Measurements from ENCODE around the gene VAC14. TPM values are rescaled to one million over a fixed set of nuclear protein-coding genes. Genes with fewer than 3 reads are reported as not detected.

The VAC14 gene
- total RNA-seq, 4 donors from 2014 or later: 23.5 to 44.1 (median 29.8) TPM

- Histone ChIP-seq H3K9me3 (peaks cover 0 to 8% (median 0%) of the 10 kb centered on the region in 3 donors), H3K36me3 (no peaks in the 10 kb centered on the region), H3K4me3 (no peak overlapping the region), H3K4me1 (peaks cover 0 to 7% (median 0%) of the 10 kb centered on the region in 3 donors), H3K27ac (no peak overlapping the region), H3K27me3 (peaks cover 49% of the 10 kb centered on the region)
- WGBS, 2 donors (ENCODE audit: low coverage in 1 of 2): 51 to 75% methylated on average over 2 to 3 of the region's 3 CpGs
- no peak for TF ChIP-seq EP300 (IDR thresholded peaks at IDR 0.05)
- TF ChIP-seq CTCF (IDR thresholded peaks at IDR 0.05): no peak
- TF ChIP-seq POLR2A (IDR thresholded peaks at IDR 0.05): no peak
- TF ChIP-seq POLR2AphosphoS5 (IDR thresholded peaks at IDR 0.05): no peak
- no peak for ATAC-seq
These were observed 4.8 kb upstream of the VAC14 start for GRCh38 chr16:70805787-70806186.

GRCh38 chr16:70805380-70805779 lies 4.4 kb upstream of the VAC14 start:
- 79% methylated on average over 3 of the region's 6 CpGs; no CpG with 5 or more reads in 1 of the 2 donors for WGBS, 2 donors (ENCODE audit: low coverage in 1 of 2)
- no peak for TF ChIP-seq POLR2AphosphoS5 (IDR thresholded peaks at IDR 0.05)
- no peak for TF ChIP-seq POLR2A (IDR thresholded peaks at IDR 0.05)
- no peak for TF ChIP-seq EP300 (IDR thresholded peaks at IDR 0.05)
- TF ChIP-seq CTCF (IDR thresholded peaks at IDR 0.05): no peak
- H3K27me3 ChIP-seq: peaks cover 47% of the 10 kb centered on the region
- no peak overlapping the region for H3K27ac ChIP-seq
- ATAC-seq: no peak
- no peaks in the 10 kb centered on the region for H3K36me3 ChIP-seq
- no peak overlapping the region for H3K4me3 ChIP-seq
- H3K9me3 ChIP-seq: peaks cover 0 to 8% (median 0%) of the 10 kb centered on the region in 3 donors
- H3K4me1 ChIP-seq: peaks cover 0 to 10% (median 1%) of the 10 kb centered on the region in 3 donors

DNA sequence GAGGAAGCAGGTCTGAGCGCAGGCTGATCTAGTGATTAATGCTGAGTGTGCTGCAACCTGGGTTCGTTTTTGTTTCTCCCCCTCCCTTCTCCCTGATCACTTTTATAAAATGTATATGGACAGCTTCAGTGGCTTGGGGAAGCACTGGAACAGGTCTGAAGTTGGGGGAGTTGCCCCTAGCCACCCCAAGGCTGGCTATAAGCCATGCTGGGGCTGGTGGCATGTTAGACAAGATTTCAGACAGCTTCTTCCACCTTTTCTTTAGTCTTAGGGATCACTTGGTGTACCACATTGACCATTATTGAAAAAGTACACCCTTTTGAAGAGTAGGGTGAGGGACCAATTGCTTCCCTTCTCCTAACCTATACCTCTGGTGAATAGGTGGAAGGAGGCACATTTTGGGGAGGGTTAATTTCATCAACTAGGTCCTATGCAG lies 3.8 kb upstream of the VAC14 start:
- no peak overlapping the region for H3K4me3 ChIP-seq
- 40% methylated on average over 2 of the region's 2 CpGs; no CpG with 5 or more reads in 1 of the 2 donors for WGBS, 2 donors (ENCODE audit: low coverage in 1 of 2)
- no peak for ATAC-seq
- H3K9me3 ChIP-seq: peaks cover 0 to 8% (median 0%) of the 10 kb centered on the region in 3 donors
- no peak overlapping the region for H3K27ac ChIP-seq
- no peaks in the 10 kb centered on the region for H3K36me3 ChIP-seq
- TF ChIP-seq EP300 (IDR thresholded peaks at IDR 0.05) (no peak), POLR2AphosphoS5 (IDR thresholded peaks at IDR 0.05) (no peak), CTCF (IDR thresholded peaks at IDR 0.05) (no peak), POLR2A (IDR thresholded peaks at IDR 0.05) (no peak)
- H3K4me1 ChIP-seq: peaks cover 0 to 16% (median 7%) of the 10 kb centered on the region in 3 donors
- H3K27me3 ChIP-seq: peaks cover 41% of the 10 kb centered on the region

- Histone ChIP-seq H3K4me1 (peaks cover 0 to 21% (median 7%) of the 10 kb centered on the region in 3 donors), H3K27ac (no peak overlapping the region), H3K36me3 (no peaks in the 10 kb centered on the region), H3K4me3 (no peak overlapping the region), H3K9me3 (peaks cover 0 to 8% (median 0%) of the 10 kb centered on the region in 3 donors), H3K27me3 (peaks cover 36% of the 10 kb centered on the region)
- no peak for TF ChIP-seq EP300 (IDR thresholded peaks at IDR 0.05)
- no peak for ATAC-seq
- 48 to 78% methylated on average over 6 to 7 of the region's 8 CpGs for WGBS, 2 donors (ENCODE audit: low coverage in 1 of 2)
These were observed 3.3 kb upstream of the VAC14 start for GRCh38 chr16:70804153-70804733.

- TF ChIP-seq EP300 (IDR thresholded peaks at IDR 0.05) (no peak), CTCF (IDR thresholded peaks at IDR 0.05) (no peak), POLR2AphosphoS5 (IDR thresholded peaks at IDR 0.05) (no peak), POLR2A (IDR thresholded peaks at IDR 0.05) (no peak)
- H3K4me3 ChIP-seq: no peak overlapping the region
- no peak for ATAC-seq
These were observed 2.4 kb upstream of the VAC14 start for GRCh38 chr16:70803319-70803718.

More at GRCh38 chr16:70803319-70803718, 2.4 kb upstream of the VAC14 start:
- H3K36me3 ChIP-seq: peaks cover 0 to 5% of the 10 kb centered on the region in 2 donors
- no peak overlapping the region for H3K27ac ChIP-seq
- peaks cover 0 to 8% (median 0%) of the 10 kb centered on the region in 3 donors for H3K9me3 ChIP-seq
- peaks cover 0 to 27% (median 10%) of the 10 kb centered on the region in 3 donors for H3K4me1 ChIP-seq
- H3K27me3 ChIP-seq: peaks cover 26% of the 10 kb centered on the region
